ENCODE data around the gene DDAH2. TPM values are rescaled to one million over a fixed set of nuclear protein-coding genes. Genes with fewer than 3 reads are reported as not detected.

The DDAH2 gene
- total and polyA plus RNA-seq, 2 experiments from 2014 or later: 138 to 170 TPM

DNA sequence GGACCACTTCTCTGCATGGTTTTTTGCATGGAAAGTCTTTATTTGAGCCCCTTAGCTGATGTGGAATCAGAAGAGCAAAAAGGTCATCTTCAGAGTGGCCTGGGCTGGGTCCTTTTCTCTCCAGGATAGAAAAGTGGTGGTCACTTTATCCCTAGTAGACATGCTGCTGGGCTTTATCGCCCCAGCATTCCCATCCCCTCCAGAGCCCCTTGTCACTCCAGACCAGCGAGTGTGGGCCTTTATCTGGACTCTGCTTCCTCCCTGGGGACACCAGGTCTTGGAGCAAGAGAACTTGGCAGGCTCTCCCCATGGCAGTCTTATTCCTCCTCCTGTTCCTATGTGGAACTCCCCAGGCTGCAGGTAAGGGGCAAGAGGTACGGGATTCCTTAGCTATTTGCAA lies 22.5 kb downstream of the DDAH2 start, which contains the start of gene LY6G6F:
LY6G6F (plus strand) TSS at position 268 of the 400 bp plus-strand sequence; CDS start at position 309, 41 bp downstream.
- no peak within 1 kb of the TSS for H3K4me3 ChIP-seq
- H3K27ac ChIP-seq: no peak within 1 kb of the TSS
- no peak for TF ChIP-seq CTCF (IDR thresholded peaks at IDR 0.05; ENCODE audit: low read depth, low read length)
- no peaks in the 10 kb centered on the region for H3K9me3 ChIP-seq (ENCODE audit: low read depth)
- no peaks in the 10 kb centered on the region for H3K27me3 ChIP-seq
- no peaks in the 10 kb centered on the region for H3K36me3 ChIP-seq
- DNase-seq (ENCODE audit: low read depth in 1 of 2, low spot score in 1 of 2): peak in 1 of 2 donors; percentile 62
- peaks cover 6% of the 10 kb centered on the region for H3K4me1 ChIP-seq (ENCODE audit: low read depth)

- H3K4me3 ChIP-seq: no peak overlapping the region
- no peaks in the 10 kb centered on the region for H3K27me3 ChIP-seq
- H3K27ac ChIP-seq: no peak overlapping the region
- TF ChIP-seq CTCF (IDR thresholded peaks at IDR 0.05; ENCODE audit: low read depth, low read length): no peak
- no peaks in the 10 kb centered on the region for H3K9me3 ChIP-seq (ENCODE audit: low read depth)
- DNase-seq (ENCODE audit: low read depth in 1 of 2, low spot score in 1 of 2): no peak
- no peaks in the 10 kb centered on the region for H3K36me3 ChIP-seq
- H3K4me1 ChIP-seq (ENCODE audit: low read depth): peaks cover 8% of the 10 kb centered on the region
Observed at GRCh38 chr6:31705931-31706330, 23.2 kb downstream of the DDAH2 start.

DNA sequence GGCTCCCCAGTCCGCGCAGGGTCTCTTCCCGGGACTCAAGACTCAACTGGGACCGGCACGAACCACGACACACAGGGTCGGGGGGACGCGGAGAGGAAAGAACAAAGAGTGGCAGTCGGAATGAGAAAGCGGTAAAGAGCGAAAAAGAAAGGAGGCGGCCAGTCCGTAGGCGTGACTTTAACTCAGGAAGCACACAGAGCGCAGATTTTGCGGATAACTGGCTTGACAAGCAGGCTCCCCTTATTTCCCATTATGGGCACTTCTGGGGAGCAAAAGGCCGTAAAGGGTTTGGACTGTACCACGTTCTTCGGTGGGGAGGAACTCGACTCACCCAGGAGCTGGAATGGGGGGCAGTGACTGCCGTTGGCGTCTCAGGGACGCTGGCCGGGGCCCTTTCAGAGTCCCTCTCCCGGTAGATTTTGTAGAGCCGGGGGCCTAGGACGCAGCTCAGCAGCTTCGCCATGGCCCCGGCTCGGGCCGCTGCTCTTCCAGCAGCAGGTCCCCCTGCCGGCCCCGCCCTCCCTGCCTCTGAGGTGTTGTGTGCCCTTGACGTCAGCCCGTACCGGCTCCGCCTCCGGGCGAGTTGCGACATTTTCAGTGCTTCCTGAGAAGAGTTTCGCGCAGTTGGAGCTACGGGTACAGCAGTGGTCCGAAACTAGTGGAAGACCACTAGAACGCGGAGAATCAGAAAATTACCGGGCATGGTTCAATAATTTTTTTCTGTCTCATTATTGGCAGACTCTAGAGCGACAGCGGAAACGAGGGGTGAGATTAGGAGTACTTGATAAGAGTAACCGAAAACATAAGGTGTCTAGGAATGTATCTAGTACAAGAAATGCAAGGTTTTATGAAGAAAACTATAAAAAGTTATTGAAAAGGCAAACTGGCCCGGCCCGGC lies 26.0 kb downstream of the DDAH2 start, which contains the start of gene ABHD16A:
ABHD16A (minus strand) TSS at position 506 of the 898 bp plus-strand sequence; CDS start at position 463, 43 bp downstream.
- peaks cover 8% of the 10 kb centered on the region for H3K4me1 ChIP-seq (ENCODE audit: low read depth)
- H3K27ac ChIP-seq: peak within 1 kb of the TSS; percentile 96
- DNase-seq (ENCODE audit: low read depth in 1 of 2, low spot score in 1 of 2): peak; percentile 99
- H3K27me3 ChIP-seq: no peaks in the 10 kb centered on the region
- H3K9me3 ChIP-seq (ENCODE audit: low read depth): no peaks in the 10 kb centered on the region
- peaks cover 5% of the 10 kb centered on the region for H3K36me3 ChIP-seq
- H3K4me3 ChIP-seq: peak within 1 kb of the TSS; percentile 88
- TF ChIP-seq CTCF (IDR thresholded peaks at IDR 0.05; ENCODE audit: low read depth, low read length): no peak

DNA sequence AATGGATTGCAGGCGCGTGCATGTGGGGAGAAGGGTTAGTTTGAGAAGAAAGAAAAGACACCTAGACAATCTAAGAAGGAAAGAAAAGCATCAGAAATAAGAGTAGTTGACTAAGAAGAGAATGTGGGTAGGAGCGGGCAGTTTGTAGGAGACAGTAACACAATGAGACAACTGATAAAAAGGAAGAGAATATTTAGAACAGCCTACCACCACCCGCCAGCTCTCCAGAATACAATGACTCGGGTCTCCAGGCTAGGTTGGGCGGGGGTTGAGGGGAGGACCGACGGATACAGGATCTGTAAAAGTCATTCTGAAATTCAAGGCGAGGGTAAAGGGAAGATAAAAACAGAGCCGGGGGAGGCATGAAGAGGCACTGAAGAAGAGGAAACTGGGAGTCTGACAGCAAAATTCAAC lies 26.7 kb downstream of the DDAH2 start:
- H3K4me3 ChIP-seq: peak overlapping the region; percentile 88
- H3K27ac ChIP-seq: peak overlapping the region; percentile 96
- no peaks in the 10 kb centered on the region for H3K27me3 ChIP-seq
- TF ChIP-seq CTCF (IDR thresholded peaks at IDR 0.05; ENCODE audit: low read depth, low read length): no peak
- H3K36me3 ChIP-seq: peaks cover 5% of the 10 kb centered on the region
- H3K9me3 ChIP-seq (ENCODE audit: low read depth): no peaks in the 10 kb centered on the region
- H3K4me1 ChIP-seq (ENCODE audit: low read depth): peaks cover 8% of the 10 kb centered on the region
- peak in 1 of 2 donors; percentile 45 for DNase-seq (ENCODE audit: low read depth in 1 of 2, low spot score in 1 of 2)

GRCh38 chr6:31701666-31702404 lies 27.3 kb downstream of the DDAH2 start:
- no peak overlapping the region for H3K27ac ChIP-seq
- peak overlapping the region; percentile 88 for H3K4me3 ChIP-seq
- H3K36me3 ChIP-seq: peaks cover 5% of the 10 kb centered on the region

More at GRCh38 chr6:31701666-31702404, 27.3 kb downstream of the DDAH2 start:
- Histone ChIP-seq H3K4me1 (ENCODE audit: low read depth) (peaks cover 8% of the 10 kb centered on the region), H3K9me3 (ENCODE audit: low read depth) (no peaks in the 10 kb centered on the region), H3K27me3 (no peaks in the 10 kb centered on the region)
- DNase-seq (ENCODE audit: low read depth in 1 of 2, low spot score in 1 of 2): peak in 1 of 2 donors; percentile 32
- TF ChIP-seq CTCF (IDR thresholded peaks at IDR 0.05; ENCODE audit: low read depth, low read length): no peak
